22Rv1 (cell line): ENCODE measurements around the gene OR6V1.

Experiments
- CTCF ChIP-seq: fragments of 450-650 bp; IDR thresholded peaks from 2 replicates; pipeline ENCODE4 v1.5.1; 2017; ENCODE audit warnings: mild to moderate bottlenecking
- ZFX ChIP-seq: fragments of 450-650 bp; IDR thresholded peaks from 2 replicates; pipeline ENCODE4 v1.6.1; 2017; ENCODE audit warnings: antibody characterized with exemption, borderline replicate concordance

- TF ChIP-seq CTCF, result no peak
- TF ChIP-seq ZFX, result no peak
Observed at GRCh38 chr7:143048827-143049226, 3.3 kb upstream of the OR6V1 start.
